NCI-H526 treated with DMSO at 0.1 percent for 48 hours (cell line): ENCODE data around the gene ATG9B.
A peak's percentile ranks its signal among the peaks of the same experiment; 100 is the strongest.

Experiments used
- DNase-seq: peaks from one replicate; lab custom pipeline; 2025; lab: John Stamatoyannopoulos, UW

Gene ATG9B

GRCh38 chr7:150978126-150978789, 46.0 kb downstream of the ATG9B start, which contains the start of gene KCNH2:
TSS of gene KCNH2 (minus strand) at chr7:150978321. CDS start at chr7:150977913, 408 bp downstream.
- peak; percentile 72 for DNase-seq

DNA sequence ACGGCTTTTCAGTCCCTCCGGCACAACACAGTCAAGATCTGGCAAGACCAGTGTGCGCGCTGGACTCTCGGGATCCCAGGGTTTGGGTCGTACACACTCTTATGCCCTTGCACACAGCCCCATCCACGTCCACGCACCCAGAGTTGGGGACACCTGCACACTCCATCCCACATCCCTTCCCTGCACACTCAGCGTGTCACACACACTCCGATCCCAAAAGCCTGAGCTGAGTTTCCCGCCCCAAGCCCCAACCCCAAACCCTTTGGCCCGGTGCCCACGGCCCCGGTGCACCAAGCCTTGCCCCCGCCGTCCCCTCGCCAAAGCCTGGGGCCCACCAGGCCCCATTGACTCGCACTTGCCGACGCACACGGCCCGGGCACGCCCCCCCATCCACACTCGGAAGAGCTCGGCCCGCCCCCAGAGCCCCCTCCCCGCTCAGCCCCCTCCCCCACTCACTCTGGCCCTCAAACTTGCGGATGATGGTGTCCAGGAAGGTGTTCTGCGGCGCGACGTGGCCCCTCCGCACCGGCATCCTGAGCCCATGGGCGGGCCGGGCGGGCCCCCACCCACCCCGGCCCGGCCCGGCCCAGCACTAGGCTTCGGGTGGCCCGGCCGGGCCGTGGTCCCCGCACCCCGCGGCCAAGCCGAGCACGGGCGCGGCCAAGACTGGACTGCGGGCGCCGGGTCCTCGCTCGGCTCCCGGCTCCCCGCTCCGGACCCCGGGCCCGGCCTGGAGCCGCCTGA, 46.7 kb downstream of the ATG9B start:
- DNase-seq, result no peak

- no peak for DNase-seq
Observed at GRCh38 chr7:150976529-150977381, 47.5 kb downstream of the ATG9B start.

GRCh38 chr7:150975536-150976319, 48.6 kb downstream of the ATG9B start:
- DNase-seq, result no peak

DNA sequence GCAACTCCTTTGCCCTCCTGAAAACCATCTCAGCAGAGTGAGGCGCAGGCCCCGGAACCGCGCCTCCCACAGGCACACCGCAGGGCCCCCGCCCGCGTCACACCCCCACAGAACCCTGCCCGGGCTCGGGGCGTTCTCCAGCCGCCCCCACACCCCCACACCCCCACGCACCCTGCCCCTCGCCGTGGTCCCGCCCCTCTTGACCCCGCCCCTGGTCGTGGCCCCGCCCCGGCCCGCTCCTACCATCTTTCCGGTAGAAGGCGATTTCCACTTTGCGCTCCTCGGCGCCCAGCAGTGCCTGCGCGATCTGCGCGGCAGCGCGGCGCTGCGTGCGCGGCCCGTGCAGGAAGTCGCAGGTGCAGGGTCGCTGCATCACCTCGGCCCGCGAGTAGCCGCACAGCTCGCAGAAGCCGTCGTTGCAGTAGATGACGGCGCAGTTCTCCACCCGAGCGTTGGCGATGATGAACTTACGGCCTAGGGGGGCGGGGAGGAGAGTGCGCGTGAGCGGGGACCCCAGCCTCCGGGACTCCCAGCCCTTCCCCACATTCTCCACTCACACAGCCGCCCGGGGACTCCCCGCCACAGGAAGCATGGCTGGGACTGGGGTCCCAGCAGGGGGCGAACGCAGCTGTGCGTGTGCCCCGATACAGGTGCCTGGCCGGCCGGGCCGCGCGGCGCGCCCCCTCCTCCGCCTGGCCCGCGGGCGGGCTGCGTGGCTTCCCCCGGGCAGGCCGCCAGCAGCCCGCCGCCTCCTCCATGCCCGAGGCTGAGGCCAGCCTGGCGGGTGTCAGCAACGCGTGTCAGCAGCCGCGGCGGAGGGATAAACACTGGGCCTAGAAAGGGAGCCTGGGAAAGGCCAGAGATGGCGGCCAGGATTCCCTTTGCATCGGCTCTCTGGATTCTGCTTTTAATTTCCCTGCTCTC, 49.6 kb downstream of the ATG9B start:
- peak; percentile 60 for DNase-seq

DNA sequence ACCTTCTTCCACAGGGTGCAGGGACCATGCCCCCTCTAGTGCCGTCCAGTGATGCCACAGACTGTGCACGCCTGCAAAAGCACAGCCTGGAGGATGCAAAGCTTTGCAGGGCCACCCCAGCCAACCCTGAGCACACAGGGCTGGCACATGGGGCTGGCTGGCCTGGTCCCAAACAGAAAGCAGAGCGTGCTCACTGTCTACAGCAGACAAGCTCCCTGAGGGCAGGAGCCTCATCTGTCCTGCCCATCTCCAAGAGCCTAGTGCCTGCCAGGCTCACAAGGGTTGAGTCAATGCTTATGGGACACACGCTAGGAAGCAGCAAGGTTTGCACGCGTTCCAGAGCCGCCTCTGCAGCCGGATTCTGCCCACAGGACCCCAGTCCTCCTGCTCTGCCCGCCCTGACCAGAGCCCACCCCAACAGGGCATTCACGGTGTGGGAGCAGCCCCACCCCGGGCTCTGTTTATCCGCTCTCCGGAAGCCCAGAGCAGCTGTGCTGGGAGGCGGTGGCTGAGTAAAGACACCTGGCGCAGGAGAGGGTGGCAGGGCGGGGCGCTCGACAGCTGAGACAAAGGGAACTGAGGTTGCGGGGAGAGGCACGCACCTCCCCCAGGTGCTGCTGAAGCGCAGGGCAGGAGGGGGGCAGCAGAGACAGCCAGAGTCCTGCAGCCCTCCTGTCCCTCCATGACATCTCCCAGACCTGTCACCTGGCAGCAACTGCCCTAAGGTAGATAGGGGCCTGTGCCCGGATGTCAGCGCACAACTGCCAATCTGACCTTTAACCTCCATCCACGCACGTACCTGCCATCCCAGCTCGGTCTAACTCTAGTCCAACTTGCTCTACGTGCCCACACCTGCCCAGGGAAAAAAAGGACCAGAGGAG, 50.5 kb downstream of the ATG9B start:
- DNase-seq, result peak; percentile 62

DNA sequence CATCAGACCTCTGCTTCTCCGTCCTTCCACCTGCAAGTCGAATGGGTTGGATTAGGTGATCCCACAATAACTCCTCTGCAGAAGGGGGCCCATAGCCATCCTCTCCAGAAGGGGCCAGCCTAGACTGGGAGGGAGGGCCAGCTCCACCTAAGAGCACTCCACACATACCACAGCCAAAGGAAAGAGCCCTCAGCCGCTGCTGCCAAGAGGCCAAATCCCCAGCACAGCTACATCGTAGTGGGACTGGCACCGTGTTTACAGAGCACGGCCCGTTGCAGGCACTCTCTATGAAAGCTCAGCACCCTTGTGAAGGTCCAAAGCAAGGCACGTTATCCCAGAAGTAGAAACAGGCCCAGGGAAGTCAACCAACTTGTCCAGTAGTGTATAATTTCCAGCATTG, 51.6 kb downstream of the ATG9B start:
- no peak for DNase-seq

DNA sequence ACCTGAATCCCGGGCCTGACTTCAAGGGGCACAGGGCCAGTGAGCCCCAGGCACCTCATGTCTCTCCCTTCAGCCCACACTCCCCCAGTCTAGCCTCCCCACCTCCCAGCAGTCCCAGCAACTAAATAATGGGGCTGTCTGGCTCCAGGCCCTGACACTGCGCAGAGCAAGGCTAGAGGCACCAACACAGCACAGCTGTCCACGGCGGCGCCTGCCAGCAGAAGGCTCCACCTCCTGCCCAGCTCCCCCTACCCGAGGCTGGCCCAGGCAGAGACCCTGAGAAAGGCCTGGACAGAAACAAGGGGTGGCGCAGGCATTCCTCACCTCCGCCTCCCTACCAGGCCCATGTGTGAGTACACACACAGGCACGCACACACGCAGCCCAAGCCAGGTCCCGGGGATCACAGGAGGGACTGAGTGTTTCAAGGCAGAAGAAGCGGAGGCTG, 52.2 kb downstream of the ATG9B start:
- no peak for DNase-seq

DNA sequence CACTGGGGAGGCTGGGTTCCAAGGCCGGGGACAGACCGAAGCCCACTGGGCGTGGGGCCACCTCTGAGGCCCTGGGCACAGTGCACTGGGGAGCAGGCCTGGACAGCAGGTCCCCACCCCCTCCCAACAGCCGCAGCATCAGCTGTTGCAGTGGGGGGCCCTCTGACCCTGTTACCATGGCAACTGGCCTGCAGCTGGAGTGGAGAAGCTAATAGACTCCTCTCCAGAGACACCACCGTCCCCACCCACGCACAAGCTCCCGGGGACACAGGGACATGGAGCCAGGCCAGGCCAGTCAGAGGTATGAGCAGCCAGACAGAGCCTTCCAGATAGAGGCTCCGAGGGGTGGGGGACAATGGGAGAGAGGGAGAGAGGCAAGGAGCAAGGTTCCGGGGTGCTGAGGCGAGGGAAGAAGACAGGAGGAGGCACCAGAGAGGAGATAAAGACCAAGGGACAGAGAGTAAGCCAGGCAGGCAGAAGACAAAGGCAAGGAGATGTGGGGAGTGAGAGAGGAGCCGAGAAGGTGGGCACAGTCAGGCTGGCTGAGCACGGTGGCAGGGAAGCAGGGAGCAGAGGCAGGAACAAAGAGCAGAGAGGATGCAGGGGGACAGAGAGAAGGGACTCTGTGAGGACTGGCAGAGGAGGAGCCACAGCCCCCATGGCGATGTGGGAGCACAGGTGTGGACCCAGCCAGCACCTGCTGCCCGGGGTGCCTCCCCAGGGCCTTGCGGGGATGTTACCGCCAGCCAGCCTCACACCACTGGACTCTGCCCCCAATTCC, 52.9 kb downstream of the ATG9B start:
- no peak for DNase-seq

GRCh38 chr7:150970424-150970823, 53.9 kb downstream of the ATG9B start:
- DNase-seq, result no peak

DNA sequence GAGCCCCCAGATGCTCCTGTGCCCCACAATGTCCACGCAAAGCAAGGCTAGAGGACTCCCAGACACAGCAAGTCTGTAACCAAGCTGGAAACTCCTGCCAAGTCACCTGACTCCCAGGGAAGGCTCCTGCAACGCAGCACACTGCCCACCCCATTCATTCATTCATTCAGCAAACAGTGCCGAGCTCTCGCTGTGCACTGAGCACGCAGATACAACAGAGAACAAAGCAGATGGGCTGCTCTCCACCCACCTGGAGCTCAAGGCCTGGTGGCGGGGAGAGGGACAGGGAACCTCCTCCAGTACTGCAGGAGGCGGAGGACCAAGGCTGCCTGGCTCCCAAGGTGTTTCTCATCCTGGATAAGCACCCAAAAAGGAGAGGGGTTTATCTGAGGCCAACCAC, 54.8 kb downstream of the ATG9B start:
- DNase-seq, result no peak

- DNase-seq, result no peak
Observed at GRCh38 chr7:150968734-150969372, 55.4 kb downstream of the ATG9B start.

GRCh38 chr7:150968056-150968733, 56.1 kb downstream of the ATG9B start:
- DNase-seq, result no peak

- DNase-seq, result no peak
Observed at GRCh38 chr7:150967349-150967748, 56.9 kb downstream of the ATG9B start.

DNA sequence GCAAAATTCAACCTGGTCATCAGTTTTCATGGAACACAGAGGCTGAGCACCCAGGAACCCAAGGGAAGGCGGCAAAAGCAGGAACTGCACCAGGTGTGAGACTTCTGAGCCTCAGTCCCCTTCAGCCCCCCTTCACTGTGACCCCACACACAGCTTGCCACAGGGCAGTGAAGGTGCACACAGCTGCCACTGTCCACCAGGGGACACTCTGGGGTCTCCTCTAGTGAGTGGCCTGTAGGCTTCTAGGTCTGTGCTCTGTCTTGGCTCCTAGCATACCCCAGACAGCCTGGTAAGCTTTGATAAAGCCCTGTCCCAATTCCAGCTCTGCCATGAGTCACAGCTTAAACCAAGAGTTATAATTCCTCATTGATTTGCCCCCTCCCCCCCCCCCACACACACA, 58.3 kb downstream of the ATG9B start:
- DNase-seq, result no peak

DNA sequence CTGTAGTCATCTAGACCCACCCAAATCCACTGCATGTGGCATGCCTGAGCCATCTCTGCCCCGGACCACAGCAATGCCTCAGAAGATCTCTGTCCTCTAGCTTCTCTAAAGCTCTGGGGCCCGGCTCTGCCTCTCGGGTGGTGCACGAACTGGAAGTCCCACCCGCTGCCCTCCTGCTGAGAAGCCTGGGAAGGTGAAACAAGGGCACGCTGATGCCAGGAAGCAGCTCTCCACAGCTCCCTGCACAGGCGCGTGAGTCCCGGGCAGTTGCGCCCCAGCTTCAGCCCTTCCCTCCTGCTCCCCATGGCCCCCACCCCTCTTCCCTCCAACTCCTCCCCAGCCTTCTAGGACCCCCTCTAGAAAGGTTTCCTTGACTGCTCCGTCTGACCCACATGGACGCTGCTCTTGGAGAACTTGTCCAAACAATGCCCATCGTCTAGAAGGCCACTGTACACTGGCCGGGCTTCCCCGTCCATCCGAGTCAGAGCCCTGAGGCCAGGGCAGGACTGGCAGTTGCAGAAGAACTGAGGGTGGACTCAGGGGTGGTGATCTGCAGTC, 58.9 kb downstream of the ATG9B start:
- no peak for DNase-seq
